ENCODE measurements around the gene BAIAP2L2. TPM values are rescaled to one million over a fixed set of nuclear protein-coding genes. Genes with fewer than 3 reads are reported as not detected.
"Not testable (repeated sequence)": the region's sequence is repeated elsewhere in the genome, so short reads cannot be mapped to it uniquely, and the experiment has no call there.

BAIAP2L2 gene
- total RNA-seq, 1 donor from 2014 or later = 1.6 TPM

DNA sequence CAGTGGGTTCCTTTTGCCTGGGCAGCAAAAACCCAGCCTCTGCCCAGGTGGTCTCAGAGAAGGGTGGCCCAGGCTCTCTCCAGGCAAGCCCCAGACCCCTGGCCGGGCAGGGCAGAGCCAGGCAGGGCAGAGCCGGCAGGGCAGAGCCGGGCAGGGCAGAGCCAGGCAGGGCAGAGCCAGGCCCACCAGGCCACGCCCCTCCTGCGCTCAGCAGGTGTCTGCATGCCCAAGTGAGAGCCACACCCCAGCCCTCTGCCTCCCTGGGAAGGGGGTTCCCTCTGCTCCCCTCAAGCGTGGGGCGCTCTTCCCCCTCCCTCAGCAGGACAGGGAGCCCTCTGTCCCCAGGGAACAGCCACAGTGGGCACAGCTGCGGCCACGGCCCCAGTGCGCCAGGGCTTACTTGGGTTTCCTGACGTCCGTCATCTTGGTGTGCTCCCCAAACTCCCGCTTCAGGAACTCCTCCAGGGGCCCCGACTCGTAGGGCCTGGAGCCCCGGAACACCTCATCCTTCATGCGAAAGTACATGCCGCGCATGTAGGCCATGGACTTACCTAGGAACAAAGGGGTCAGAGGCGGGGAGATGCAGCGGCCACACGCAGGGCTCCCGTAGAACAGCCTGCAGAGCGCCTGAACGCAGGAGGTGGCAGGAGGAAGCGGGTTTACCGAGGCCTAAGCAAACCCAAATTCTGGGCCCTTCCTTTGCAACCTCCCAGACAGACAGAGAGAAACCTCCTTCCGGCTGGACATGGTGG lies 10.1 kb upstream of the BAIAP2L2 start:
- Mint-ChIP-seq H3K9me3 (no peaks in the 10 kb centered on the region), H3K27ac (no peak overlapping the region), H3K27me3 (ENCODE audit: low read depth) (no peaks in the 10 kb centered on the region), H3K4me1 (no peaks in the 10 kb centered on the region), H3K36me3 (no peaks in the 10 kb centered on the region), H3K4me3 (no peak overlapping the region)
- DNase-seq (ENCODE audit: low spot score in 2 of 2, unreplicated experiment in 2 of 2) = no peak
- TF ChIP-seq, protein P1, sequence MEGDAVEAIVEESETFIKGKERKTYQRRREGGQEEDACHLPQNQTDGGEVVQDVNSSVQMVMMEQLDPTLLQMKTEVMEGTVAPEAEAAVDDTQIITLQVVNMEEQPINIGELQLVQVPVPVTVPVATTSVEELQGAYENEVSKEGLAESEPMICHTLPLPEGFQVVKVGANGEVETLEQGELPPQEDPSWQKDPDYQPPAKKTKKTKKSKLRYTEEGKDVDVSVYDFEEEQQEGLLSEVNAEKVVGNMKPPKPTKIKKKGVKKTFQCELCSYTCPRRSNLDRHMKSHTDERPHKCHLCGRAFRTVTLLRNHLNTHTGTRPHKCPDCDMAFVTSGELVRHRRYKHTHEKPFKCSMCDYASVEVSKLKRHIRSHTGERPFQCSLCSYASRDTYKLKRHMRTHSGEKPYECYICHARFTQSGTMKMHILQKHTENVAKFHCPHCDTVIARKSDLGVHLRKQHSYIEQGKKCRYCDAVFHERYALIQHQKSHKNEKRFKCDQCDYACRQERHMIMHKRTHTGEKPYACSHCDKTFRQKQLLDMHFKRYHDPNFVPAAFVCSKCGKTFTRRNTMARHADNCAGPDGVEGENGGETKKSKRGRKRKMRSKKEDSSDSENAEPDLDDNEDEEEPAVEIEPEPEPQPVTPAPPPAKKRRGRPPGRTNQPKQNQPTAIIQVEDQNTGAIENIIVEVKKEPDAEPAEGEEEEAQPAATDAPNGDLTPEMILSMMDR (IDR thresholded peaks at IDR 0.05; ENCODE audit: unreplicated experiment) = no peak

DNA sequence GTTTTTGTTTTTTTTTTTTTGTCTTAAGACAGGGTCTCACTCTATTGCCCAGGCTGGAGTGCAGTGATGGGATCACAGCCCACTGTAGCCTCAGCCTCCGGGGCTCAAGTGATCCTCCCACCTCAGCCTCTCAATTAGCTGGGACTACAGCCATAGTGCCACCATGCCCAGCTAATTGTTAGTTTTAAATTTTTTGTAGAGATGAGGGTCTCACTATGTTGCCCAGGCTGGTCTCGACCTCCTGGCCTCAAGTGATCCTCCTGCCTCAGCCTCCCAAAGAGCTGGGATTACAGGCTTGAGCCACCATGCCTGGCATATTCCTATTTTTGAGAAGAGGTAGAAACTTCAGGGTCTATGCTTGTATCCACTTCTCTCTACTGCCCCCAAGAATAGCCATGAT lies 8.3 kb upstream of the BAIAP2L2 start:
- H3K27ac Mint-ChIP-seq; H3K27me3 Mint-ChIP-seq (ENCODE audit: low read depth); DNase-seq (ENCODE audit: low spot score in 2 of 2, unreplicated experiment in 2 of 2); H3K4me3 Mint-ChIP-seq; H3K9me3 Mint-ChIP-seq; H3K4me1 Mint-ChIP-seq; H3K36me3 Mint-ChIP-seq: not testable (repeated sequence)

DNA sequence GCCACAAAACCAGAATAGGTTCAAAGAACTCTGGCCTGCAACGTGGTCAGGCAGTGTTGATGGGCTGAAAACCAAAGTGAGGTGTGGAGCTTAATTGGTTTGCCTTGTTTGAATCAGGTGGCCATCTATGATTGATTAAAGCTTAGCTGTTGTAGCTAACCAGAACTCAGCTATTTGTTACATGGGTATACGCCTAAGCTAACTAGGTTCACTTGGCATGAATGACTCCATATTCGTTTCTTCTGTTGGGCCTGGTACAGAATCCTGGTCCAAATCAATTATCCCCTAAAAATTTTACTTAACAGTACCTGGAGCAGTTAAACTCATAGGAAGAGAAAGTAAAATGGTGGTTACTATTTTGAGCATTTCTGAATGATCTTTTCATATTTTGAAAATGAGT lies 7.7 kb upstream of the BAIAP2L2 start:
- Mint-ChIP-seq H3K36me3 (peaks cover 2% of the 10 kb centered on the region), H3K9me3 (no peaks in the 10 kb centered on the region), H3K27ac (no peak overlapping the region), H3K4me3 (no peak overlapping the region), H3K4me1 (peaks cover 2% of the 10 kb centered on the region), H3K27me3 (ENCODE audit: low read depth) (no peaks in the 10 kb centered on the region)
- DNase-seq (ENCODE audit: low spot score in 2 of 2, unreplicated experiment in 2 of 2) = no peak
- TF ChIP-seq, protein P1 (IDR thresholded peaks at IDR 0.05; ENCODE audit: unreplicated experiment) = no peak

DNA sequence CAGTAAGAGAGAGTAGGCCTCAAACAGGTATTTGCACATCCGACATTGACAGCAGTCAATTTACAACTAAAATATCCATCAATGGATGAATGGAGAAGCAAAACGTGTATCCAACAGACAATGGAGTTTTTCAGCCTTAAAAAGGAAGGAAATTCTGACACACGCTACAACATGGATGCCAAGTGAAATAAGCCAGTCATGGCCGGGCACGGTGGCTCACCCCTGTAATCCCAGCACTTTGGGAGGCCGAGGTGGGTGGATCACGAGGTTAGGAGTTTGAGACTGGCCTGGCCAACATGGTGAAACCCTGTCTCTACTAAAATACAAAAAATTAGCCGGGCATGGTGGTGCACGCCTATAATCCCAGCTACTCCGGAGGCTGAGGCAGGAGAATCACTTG lies 7.1 kb upstream of the BAIAP2L2 start:
- not testable (repeated sequence) for H3K9me3 Mint-ChIP-seq, H3K4me3 Mint-ChIP-seq

DNA sequence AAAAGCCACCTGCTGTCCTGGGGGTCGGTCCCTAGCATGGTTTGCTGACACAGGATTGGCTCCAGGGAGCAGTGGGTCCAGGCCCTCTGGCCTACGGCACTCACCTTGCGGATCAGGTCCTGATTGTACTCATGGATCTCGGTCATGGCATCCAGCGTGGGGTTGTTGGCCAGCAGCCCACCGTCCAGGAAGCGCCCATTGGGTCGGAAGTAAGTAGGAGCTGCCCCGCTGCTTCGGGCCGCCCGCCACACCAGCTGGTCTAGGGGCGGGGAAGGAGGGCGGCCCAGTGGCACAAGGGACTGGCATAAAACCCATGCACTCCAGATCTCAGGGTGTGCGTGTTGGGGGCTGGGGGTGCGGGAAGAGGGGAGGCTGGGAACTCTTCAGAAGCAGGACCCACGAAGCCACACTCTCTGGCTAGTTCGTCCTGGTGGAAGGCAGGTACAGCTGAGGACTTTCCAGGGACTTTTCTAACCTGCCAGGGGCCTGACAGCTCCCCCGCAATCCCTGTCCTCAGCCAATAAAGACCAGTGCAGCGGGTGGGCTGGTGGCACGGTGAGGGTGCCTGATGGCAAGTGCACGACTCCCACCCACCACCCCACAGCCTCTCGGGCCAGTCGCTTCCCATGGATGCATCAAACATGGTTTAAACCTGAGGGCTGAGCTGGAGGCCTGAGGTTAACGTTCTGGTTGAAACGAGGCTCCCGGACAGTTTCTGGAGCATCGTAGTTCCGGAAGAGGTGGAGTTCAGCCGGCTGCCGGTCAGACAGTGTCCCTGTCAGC lies 5.1 kb upstream of the BAIAP2L2 start:
- TF ChIP-seq, protein P1 (IDR thresholded peaks at IDR 0.05; ENCODE audit: unreplicated experiment) = no peak
- no peaks in the 10 kb centered on the region for H3K9me3 Mint-ChIP-seq
- H3K4me1 Mint-ChIP-seq = peaks cover 2% of the 10 kb centered on the region
- no peaks in the 10 kb centered on the region for H3K27me3 Mint-ChIP-seq (ENCODE audit: low read depth)
- no peak overlapping the region for H3K4me3 Mint-ChIP-seq
- no peak for DNase-seq (ENCODE audit: low spot score in 2 of 2, unreplicated experiment in 2 of 2)
- no peak overlapping the region for H3K27ac Mint-ChIP-seq
- peaks cover 4% of the 10 kb centered on the region for H3K36me3 Mint-ChIP-seq

More for the DNA sequence above, 7.1 kb upstream of the BAIAP2L2 start:
- H3K27me3 Mint-ChIP-seq (ENCODE audit: low read depth); DNase-seq (ENCODE audit: low spot score in 2 of 2, unreplicated experiment in 2 of 2); H3K4me1 Mint-ChIP-seq; H3K27ac Mint-ChIP-seq; H3K36me3 Mint-ChIP-seq: not testable (repeated sequence)

DNA sequence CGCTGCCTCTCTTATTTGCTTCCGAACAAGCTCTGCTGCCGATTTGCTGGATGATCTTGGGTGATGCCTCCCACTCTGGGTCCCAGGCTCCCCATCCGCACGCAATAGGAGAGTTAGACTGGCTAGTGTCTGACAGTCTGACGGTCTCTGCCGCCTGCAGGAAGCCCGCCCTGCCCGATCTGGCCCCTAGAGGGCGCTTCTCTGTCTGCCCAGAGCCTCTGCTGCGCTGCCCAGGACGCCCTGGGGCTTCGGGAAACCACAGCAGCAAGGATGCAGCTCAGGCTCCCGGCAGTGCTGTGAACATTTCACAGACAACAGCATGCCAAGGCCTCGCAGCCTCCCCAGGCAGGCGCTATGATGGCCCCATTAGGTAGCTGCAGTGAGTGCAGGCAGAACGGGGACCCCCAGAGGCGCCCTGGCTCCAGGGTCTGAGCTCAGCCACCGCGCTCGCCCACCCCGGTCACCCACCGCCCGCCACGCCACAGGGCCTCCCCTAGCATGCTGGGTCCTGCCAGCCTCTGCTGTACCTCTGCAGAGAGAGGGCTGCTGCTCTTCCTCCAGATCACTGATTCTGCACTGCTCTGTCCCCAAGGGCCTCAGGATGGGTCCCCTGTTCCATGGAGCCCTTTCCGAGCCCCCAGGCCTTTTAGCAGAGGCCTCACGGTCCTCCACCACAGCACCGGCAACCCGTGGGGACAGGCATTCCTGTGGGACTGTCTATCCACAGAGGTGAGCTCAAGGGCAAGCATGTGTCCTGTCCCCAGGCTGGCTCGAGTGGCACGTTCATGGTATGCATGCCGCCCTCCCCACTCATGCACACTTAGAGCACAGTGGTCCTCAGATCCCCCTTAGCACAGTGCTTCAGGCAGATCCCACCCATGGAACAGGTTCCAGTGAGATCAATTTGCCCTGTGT lies 4.3 kb upstream of the BAIAP2L2 start:
- peak; percentile 82 to 96 for DNase-seq (ENCODE audit: low spot score in 2 of 2, unreplicated experiment in 2 of 2)
- H3K27ac Mint-ChIP-seq = no peak overlapping the region
- peaks cover 4% of the 10 kb centered on the region for H3K36me3 Mint-ChIP-seq
- H3K9me3 Mint-ChIP-seq = no peaks in the 10 kb centered on the region
- H3K4me1 Mint-ChIP-seq = peaks cover 2% of the 10 kb centered on the region
- no peaks in the 10 kb centered on the region for H3K27me3 Mint-ChIP-seq (ENCODE audit: low read depth)
- TF ChIP-seq, protein P1 (IDR thresholded peaks at IDR 0.05; ENCODE audit: unreplicated experiment) = peak; percentile 82
- no peak overlapping the region for H3K4me3 Mint-ChIP-seq

All from mesothelial cell of epicardium (in vitro differentiated cells).